Measurements from ENCODE around the gene HS3ST3A1. TPM values are rescaled to one million over a fixed set of nuclear protein-coding genes. Genes with fewer than 3 reads are reported as not detected.

The HS3ST3A1 gene
- total RNA-seq: 3.9 and 20.0 TPM in 2 replicates

DNA sequence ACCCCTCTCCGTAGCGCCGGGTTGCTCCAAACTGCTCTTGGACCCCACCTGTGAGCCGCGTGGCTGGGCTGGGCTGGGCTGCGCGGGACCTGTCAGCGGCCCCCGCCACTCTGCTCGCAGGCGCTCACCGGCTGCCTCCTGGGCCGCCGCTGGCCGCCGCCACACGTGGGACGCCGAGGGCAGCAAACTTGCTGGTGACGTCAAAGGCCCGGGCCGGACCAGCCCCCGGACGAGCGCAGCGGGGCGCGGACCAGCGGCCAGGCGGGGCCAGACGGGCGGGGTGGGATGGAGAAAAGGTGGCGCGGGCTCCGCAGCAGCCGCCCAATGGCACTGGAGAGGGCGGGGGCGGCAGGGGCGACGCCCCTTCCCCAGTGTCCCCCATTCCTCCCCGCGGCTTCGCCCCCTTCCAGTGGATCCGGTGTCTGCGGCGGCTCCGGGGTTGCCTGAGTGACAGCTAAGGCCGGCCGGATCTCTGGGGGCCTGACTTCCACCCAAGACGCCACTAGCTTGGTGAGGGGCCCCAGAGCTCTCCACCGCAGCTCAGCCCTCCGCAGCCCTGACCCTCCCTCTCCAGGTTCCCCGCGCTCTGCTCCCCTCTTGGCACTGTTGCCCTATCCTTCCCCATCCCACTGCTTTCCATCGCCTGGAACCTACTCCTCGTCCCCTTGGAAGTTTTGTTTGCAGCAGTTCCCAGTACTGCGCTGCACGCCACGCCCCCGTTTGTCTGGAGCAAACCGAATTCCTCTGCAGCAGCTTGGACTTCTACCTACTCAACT, at the start of gene HS3ST3A1:
Gene HS3ST3A1 (minus strand): TSS at position 154 of the 776 bp plus-strand sequence. CDS start 800 bp downstream, outside the sequence.

